RPMI8226 (cell line): Measurements from ENCODE around the gene RBX1.
"Not testable (repeated sequence)": the region's sequence is repeated elsewhere in the genome, so short reads cannot be mapped to it uniquely, and the experiment has no call there.

Experiments
- DNase-seq: peaks from one replicate; pipeline ENCODE4 v3.0.0-alpha.2; 2015

Gene RBX1

GRCh38 chr22:40973144-40973543 is 22.0 kb downstream of the RBX1 start:
- DNase-seq, result no peak

DNA sequence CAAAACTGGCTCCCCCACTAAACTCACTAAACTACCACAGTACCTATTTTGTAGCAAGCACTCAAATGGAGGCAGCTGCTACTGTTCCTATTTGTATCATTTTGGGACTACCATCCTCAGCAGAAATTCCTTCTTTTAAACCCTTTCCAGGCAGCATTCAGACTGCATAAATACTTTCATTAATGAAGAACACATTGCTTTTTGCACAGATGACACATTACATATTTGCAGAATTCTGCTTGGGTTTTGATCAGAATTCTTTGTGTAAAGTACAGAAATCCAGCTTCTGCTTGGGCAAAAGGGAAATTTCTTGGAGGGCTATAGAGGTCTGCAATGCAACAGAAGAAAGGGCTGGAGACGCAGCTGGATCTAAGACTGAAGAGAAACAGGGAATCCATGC is 24.2 kb downstream of the RBX1 start:
- DNase-seq, result no peak

DNA sequence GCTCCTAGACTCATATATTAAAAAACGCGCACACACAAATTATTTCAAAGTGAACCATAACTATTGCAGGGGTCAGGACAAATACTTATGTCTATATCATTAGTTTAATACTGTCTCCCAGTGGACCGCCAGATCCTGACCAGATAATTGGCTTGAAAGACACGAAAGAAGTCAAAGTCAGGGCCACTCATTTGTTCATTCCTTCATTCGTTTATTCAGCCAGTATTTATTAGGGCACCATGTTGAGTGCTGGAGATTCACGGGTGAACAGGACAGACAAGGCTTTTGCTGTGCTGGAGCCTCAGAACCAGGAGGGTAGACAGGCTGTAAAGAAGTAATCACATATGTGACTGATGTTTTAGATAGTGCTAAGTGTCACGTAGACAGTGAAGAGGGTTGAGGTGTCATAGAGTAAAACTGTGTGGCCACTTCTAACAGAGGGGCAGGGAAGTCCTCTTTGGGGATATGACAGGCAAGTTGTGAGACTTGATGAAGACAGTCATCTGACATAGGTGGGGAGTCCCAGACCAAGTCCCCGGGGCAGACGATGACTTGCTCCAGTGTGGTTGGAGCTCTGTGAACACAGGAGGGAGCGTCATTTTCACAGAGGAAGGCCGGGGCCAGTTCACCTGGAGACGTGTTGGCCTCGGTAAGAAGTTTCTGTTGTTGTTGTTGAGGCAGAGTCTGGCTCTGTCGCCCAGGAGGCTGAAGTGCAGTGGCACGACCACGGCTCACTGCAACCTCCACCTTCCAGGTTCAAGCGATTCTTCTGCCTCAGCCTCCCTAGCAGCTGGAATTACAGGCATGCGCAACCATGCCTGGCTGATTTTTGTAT is 25.9 kb downstream of the RBX1 start:
- no peak for DNase-seq

DNA sequence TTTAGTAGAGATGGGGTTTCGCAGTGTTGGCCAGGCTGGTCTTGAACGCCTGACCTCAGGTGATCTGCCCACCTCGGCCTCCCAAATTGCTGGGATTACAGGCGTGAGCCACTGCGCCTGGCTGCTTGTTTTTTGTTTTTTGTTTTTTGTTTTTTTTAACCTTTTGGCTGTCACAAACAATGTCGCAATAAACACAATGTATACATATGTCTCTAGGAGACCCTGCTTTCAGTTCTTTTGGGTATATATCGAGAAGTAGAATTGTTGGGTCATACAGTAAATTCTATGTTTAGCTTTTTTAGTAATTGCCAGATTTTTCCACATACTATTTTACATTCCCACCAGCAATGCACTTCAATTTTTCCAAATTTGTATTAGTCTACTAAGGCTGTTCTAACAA is 28.0 kb downstream of the RBX1 start:
- DNase-seq, result no peak

DNA sequence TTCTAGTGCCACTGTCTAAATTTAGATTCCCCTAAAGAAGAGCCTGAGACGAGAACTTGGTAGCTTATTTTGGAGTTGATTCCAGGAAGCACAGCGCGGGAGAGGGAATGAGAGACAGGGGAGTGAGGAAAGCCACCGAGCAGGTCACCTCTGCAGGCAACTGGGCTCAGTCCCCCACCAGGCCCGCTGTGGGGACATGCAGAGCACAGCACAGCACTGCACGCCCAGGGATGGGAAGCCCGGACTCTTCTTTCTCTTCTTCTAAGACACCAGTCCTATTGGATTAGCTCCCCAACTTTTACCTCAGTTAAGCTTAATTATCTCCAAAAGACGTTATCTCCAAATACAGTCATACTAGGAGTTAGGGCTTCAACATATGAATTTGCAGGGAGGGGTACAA is 28.7 kb downstream of the RBX1 start:
- no peak for DNase-seq

DNA sequence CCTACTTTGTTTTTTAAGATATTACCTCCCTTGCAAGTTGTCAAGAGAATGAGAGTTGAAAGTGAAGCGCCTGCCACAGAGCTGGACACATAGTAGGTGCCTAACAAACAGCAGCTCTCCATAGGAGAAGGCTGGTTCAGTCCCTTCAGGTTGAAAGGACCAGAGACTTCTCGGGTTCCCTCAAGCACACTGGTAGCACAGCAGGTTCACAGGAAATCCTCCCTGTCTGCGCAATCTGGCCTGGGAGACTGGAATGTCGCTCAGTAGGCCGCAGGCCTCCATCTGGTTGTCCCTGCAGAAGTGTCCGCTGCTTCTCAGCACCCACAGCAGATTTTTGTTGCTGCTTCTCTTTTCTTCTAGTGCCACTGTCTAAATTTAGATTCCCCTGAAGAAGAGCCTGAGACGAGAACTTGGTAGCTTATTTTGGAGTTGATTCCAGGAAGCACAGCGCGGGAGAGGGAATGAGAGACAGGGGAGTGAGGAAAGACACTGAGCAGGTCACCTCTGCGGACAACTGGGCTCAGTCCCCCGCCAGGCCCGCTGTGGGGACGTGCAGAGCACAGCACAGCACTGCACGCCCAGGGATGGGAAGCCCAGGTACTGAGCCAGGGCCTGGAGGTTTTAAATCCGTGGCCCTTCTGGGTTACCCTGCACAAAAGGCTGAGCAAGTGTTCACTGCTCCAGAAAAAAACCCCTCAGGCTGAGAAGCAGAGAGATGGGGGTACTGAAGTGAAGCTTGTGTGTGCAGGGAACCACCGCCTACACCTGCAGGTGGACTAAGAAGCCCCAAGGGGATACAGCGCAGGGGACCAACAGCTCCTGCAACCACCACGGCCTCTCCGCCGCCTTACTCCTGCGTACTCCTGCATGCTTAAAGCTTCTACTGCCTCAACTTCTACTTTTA is 31.6 kb downstream of the RBX1 start:
- no peak for DNase-seq

DNA sequence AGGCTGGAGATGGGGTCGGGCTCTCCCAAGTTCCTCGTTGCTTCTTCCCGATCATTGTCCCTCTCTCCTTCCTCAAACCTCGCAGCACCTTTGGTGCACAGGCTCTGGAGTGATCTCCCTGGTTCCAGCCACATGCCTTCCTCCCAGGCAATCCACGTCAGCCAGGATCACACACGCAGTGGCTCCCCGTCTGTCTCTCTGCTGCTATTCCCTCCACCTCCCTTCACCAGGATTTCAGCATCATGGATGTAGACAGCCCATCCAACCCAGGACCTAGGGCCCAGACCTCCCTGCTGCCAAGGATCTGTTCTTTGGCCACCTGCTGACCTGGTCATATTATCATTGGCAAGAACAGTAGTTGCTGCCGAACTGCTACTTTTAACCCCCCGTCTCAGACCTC is 40.1 kb downstream of the RBX1 start:
- DNase-seq, result no peak

DNA sequence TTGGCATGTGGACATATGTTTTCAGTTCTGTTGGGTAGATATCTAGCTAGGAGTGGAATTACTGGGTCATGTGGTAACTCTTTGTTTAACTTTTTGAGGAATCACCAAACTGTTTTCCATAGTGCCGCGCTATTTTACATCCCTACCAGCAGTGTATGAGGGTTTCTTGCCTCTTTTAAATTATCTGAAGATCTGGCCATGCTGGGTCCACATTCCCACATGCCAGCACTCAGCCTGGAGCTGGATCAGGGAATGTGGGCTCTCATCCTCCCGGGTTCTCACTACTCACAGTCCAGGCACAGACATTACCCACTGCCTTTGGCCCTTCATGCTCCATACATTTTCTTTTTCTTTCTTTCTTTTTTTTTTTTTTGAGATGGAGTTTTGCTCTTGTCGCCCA is 44.6 kb downstream of the RBX1 start:
- no peak for DNase-seq

DNA sequence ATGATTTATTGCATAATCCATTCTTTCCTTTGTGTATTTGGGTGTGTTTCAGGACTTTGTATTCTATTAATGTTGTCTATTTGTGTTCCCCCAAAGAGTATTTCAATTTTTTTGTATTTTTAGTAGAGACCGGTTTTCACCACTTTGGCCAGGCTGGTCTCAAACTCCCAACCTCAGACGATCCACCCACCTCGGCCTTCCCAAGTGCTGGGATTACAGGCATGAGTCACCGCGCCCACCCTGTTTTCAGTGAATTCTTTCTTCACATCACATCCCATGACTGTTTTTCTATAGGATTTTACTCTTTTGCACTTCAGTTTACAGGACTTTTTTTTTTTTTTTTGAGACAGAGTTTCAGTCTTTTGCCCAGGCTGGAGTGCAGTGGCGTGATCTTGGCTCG is 46.3 kb downstream of the RBX1 start:
- DNase-seq, result no peak

DNA sequence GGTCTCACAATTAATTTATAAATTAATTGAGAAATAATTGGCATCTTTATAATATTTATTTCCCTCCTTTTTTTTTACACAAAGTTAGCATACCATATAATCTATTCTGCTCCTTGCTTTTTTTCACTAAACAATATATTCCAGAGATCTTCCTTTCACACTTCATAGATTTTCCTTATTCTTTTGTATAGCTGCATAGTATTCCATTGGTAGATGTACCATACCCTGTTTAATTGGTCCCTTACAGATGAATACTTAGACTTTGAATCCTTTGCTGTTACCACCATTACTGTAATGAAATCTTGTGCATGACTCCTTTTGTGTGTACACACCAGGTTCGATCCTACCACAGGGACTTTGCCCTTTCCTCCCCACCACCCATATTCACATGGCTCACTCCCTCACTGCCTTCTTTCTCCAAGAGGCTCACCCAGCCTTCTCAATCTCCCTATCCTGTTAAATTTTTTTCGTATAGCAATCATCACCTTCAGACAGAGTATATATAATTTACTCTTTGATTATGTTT is 48.9 kb downstream of the RBX1 start:
- no peak for DNase-seq

GRCh38 chr22:41000941-41001721 is 50.0 kb downstream of the RBX1 start:
- no peak for DNase-seq

DNA sequence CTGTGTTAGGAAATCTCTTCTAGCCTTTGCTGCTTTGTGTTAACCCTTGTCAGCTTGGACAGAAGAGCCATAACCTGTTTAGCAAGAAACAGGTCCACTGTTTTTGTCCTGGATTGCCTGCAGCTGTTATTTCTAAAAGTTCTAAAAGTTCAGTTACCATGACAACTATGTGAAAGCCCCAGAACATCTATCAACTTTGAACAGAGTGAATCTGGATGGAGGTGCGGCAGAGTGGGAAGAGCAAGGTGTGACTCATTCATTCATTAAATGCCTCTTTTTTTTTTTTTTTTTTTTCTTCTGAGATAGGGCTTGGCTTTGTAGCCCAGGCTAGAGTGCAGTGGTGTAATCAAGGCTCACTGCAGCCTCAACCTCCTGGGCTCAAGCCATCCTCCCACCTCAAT is 50.5 kb downstream of the RBX1 start:
- DNase-seq, result no peak

DNA sequence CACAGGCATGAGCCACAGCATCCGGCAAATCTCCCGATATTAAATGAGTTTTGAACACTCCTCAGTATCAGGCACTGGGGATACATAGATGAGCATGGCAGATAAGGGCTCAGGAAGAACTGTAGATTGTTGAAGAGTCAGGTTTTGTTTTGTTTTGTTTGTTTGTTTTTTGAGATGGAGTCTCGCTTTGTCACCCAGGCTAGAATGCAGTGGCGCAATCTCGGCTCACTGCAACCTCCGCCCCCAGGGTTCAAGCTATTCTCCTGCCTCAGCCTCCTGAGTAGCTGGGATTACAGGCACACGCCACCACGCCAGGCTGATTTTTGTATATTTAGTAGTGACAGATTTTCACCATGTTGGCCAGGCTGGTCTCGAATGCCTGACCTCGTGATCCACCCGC is 51.2 kb downstream of the RBX1 start:
- DNase-seq, result not testable (repeated sequence)

DNA sequence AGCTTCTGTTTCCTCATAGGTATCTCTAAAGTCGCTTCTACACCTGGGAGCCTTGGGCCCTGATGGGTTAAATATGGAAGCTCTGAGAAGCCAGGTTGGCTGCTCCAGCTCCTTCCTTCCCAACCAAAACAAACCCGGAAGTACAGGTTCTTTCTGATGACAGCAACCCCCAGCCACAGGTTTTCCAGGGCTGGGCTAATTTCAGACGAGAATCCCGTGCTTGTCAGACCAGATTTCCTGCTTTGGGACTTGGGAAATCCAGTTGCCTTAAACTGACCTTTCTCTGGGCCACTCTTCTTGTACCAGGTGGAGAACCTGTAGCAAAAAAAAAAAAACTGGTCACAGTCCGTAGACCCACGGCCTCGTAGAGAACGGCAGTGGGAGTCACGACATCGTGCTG is 51.9 kb downstream of the RBX1 start:
- DNase-seq, result no peak

DNA sequence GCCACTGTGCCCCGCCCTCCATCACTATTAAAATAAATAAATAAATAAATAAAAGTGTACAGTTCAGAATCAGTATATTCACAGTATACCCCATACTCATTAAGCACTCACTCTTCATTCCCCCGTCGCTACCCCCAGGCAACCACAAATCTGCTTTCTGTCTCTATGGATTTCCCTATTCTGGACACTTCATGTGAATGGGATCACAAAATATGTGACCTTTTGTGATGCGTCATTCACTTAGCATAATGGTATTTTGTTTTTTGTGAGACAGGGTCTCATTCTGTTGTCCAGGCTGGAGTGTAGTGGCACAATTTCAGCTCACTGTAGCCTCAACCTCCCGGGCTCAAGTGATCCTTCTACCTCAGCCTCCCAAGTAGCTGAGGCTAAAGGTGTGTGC is 52.8 kb downstream of the RBX1 start:
- DNase-seq, result no peak

GRCh38 chr22:41009222-41009948 is 58.2 kb downstream of the RBX1 start:
- peak; percentile 37 for DNase-seq

DNA sequence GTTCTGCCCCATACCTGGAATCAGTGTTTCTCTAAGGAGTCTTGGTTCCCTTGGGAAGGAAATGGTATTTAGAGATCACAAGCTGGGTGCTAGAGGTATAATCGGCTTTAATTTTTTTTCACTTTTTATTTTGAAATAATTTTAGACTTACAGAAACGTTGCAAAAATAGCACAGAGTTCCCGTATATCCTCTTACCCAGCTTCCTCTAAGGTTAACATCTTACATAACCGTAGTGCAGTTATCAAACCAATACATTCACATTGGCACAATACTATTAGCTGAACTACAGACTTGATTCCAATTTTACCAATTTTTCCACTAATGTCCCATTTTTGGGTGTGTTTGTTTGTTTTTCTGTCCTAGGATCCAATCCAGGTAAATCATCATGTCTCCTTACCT is 63.8 kb downstream of the RBX1 start:
- no peak for DNase-seq

DNA sequence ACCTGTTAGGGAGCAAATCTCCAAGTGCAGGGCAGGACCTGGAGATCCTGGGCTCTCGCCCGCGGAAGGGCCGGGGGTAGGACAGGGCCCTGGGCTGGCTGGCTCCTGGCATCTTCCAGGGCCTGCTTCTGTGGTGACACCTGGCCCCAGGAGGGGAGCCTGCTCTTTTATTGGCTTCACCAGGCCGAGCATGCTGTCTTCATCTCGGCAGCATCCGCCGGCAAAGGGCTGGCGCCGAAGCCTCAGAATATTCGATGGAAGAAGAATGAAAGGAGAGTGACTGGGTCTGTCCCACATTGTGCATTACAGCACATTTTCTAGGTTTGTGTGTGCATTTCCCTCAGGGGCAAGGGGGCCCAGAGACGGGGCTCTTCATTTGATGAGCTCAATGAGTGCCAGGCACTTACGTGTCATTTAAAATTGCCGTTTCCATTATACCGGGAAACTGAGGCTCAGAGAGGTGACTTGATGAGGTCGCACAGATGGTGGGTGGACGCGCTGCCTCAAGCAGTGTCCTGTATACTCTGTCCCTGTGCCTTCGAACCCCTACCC is 70.0 kb downstream of the RBX1 start:
- DNase-seq, result peak; percentile 31

GRCh38 chr22:41021613-41022454 is 70.7 kb downstream of the RBX1 start:
- DNase-seq, result peak; percentile 79

- DNase-seq, result peak; percentile 93
Measured at GRCh38 chr22:41022470-41023298, 71.5 kb downstream of the RBX1 start.
